Measurements from ENCODE around the gene MDK.

Gene MDK

DNA sequence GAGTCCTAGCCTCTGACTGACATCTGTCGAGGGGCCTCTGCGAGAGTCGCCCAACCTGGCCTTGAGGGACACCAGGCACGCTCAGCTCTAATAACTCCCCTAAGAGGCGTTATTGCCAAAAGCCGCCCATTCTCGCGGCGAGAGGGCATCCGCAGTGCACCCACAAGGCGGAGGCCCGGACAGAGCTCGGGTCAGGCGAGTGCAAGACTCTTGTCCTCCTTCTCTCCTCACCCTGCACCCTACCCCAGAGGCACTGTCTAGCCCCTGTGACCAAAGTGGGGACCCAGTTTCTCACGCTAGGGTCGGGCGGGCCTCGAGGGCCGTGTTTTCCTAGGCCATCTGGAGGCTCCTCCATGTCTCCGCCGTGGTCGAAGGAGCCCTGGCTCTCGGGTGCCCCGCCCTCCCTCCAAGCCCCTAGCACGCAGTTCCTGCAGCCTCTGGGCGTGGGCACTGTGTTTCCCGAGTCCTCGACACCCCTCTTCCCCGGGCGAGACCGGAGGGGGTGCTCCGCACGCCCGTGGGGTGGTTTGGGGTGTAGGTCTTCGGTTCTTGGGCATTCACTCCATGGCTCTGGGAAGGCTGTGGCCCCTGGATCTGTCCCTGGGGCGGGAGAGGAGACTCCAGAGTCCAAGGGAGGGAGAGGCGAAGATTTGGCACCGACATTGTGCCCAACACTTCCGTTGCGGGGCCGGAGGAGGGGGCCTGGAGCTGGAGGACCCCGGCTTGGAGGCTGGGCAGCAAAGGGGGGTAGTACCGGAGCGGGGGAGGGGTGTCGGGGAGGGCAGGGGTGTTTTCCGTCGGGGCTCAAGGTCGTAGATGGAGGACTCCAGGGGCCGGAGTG lies 9.1 kb downstream of the MDK start:
- Histone ChIP-seq H3F3A (ENCODE audit: insufficient read depth, low read length) (no peaks in the 10 kb centered on the region), H4K20me1 (ENCODE audit: insufficient read depth, low read length) (no peaks in the 10 kb centered on the region), H3K4me1 (ENCODE audit: insufficient read depth, low read length, severe bottlenecking) (peaks cover 24% of the 10 kb centered on the region), H3K9ac (ENCODE audit: low read length) (no peak overlapping the region), H3K27ac (ENCODE audit: low read depth, low read length, poor library complexity, severe bottlenecking) (no peak overlapping the region), H3K36me3 (ENCODE audit: insufficient read depth, low read length) (no peaks in the 10 kb centered on the region), H3K9me2 (ENCODE audit: low read depth, low read length) (no peaks in the 10 kb centered on the region), H3K79me2 (ENCODE audit: insufficient read depth, low read length) (no peaks in the 10 kb centered on the region), H3K4me3 (ENCODE audit: low read depth, low read length, poor library complexity, severe bottlenecking) (peak overlapping the region; percentile 58), H3K27me3 (ENCODE audit: insufficient read depth, low read length) (peaks cover 4% of the 10 kb centered on the region; the same call in 1 of the 2 replicates), H2AFZ (ENCODE audit: low read length) (no peak overlapping the region), H3K9me3 (ENCODE audit: low read length) (no peaks in the 10 kb centered on the region), H3K4me2 (ENCODE audit: low read length) (peak overlapping the region; percentile 80)
- TF ChIP-seq CTCF (IDR thresholded peaks at IDR 0.05; ENCODE audit: low read length): no peak
- TF ChIP-seq EZH2 (IDR thresholded peaks at IDR 0.05; ENCODE audit: borderline replicate concordance, low read length): no peak

DNA sequence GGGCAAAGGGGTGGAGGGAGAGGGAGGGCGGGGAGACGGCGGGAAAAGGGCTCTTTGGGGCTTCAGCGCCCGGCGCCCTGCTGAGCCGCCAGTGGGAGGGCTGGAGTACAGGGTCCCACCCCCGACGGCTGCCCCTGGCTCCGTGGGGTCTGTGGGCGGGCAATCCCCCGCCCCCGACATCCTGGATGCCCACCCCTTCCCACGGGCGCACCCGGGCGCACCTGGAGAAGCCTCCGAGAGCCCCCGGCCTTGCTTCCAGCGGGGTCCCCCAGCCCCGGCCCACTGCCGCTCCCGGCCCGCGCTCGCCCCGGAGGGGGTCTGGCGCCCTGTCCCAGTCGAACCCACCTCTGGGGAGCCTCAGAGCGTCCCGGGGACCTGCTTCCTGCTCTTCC lies 9.7 kb downstream of the MDK start:
- Histone ChIP-seq H3K27me3 (ENCODE audit: insufficient read depth, low read length) (peaks cover 4% of the 10 kb centered on the region; the same call in 1 of the 2 replicates), H3K4me2 (ENCODE audit: low read length) (peak overlapping the region; percentile 52; the same call in 1 of the 2 replicates), H3K36me3 (ENCODE audit: insufficient read depth, low read length) (no peaks in the 10 kb centered on the region; the same call in 1 of the 2 replicates), H3K9ac (ENCODE audit: low read length) (no peak overlapping the region), H3K4me3 (ENCODE audit: low read depth, low read length, poor library complexity, severe bottlenecking) (peak overlapping the region; percentile 47), H4K20me1 (ENCODE audit: insufficient read depth, low read length) (no peaks in the 10 kb centered on the region), H3K27ac (ENCODE audit: low read depth, low read length, poor library complexity, severe bottlenecking) (no peak overlapping the region), H3K4me1 (ENCODE audit: insufficient read depth, low read length, severe bottlenecking) (peaks cover 24% of the 10 kb centered on the region), H2AFZ (ENCODE audit: low read length) (no peak overlapping the region), H3F3A (ENCODE audit: insufficient read depth, low read length) (no peaks in the 10 kb centered on the region), H3K9me3 (ENCODE audit: low read length) (no peaks in the 10 kb centered on the region), H3K79me2 (ENCODE audit: insufficient read depth, low read length) (no peaks in the 10 kb centered on the region), H3K9me2 (ENCODE audit: low read depth, low read length) (no peaks in the 10 kb centered on the region)
- no peak for TF ChIP-seq EZH2 (IDR thresholded peaks at IDR 0.05; ENCODE audit: borderline replicate concordance, low read length)
- TF ChIP-seq CTCF (IDR thresholded peaks at IDR 0.05; ENCODE audit: low read length): no peak

GRCh38 chr11:46391578-46392420 lies 10.3 kb downstream of the MDK start, which contains the start of gene CHRM4:
Gene CHRM4, minus strand, starts transcription at chr11:46391776. Its CDS starts 5,219 bp downstream, at chr11:46386557.
- H2AFZ ChIP-seq (ENCODE audit: low read length): no peak within 1 kb of the TSS
- no peak within 1 kb of the TSS for H3K27ac ChIP-seq (ENCODE audit: low read depth, low read length, poor library complexity, severe bottlenecking)
- H3K36me3 ChIP-seq (ENCODE audit: insufficient read depth, low read length): peaks cover 6% of the 10 kb centered on the region; the same call in 1 of the 2 replicates
- peak within 1 kb of the TSS; percentile 89 for H3K4me2 ChIP-seq (ENCODE audit: low read length)
- TF ChIP-seq CTCF (IDR thresholded peaks at IDR 0.05; ENCODE audit: low read length) (peak; percentile 50), EZH2 (IDR thresholded peaks at IDR 0.05; ENCODE audit: borderline replicate concordance, low read length) (no peak)
- H3K9me2 ChIP-seq (ENCODE audit: low read depth, low read length): no peaks in the 10 kb centered on the region
- no peak within 1 kb of the TSS for H3K9ac ChIP-seq (ENCODE audit: low read length)
- peaks cover 4% of the 10 kb centered on the region; the same call in 1 of the 2 replicates for H3K27me3 ChIP-seq (ENCODE audit: insufficient read depth, low read length)
- no peaks in the 10 kb centered on the region for H3F3A ChIP-seq (ENCODE audit: insufficient read depth, low read length)
- peaks cover 24% of the 10 kb centered on the region for H3K4me1 ChIP-seq (ENCODE audit: insufficient read depth, low read length, severe bottlenecking)
- no peaks in the 10 kb centered on the region for H4K20me1 ChIP-seq (ENCODE audit: insufficient read depth, low read length)
- H3K4me3 ChIP-seq (ENCODE audit: low read depth, low read length, poor library complexity, severe bottlenecking): peak within 1 kb of the TSS; percentile 58
- H3K9me3 ChIP-seq (ENCODE audit: low read length): no peaks in the 10 kb centered on the region
- no peaks in the 10 kb centered on the region for H3K79me2 ChIP-seq (ENCODE audit: insufficient read depth, low read length)
